ENCODE measurements around the gene CACNA1D.

- TF ChIP-seq GATA2 (IDR thresholded peaks at IDR 0.05; ENCODE audit: low read depth, low read length) (no peak), GATA3 (IDR thresholded peaks at IDR 0.05; ENCODE audit: low read depth, low read length) (no peak)
Measured at GRCh38 chr3:53801319-53801718, 306.9 kb downstream of the CACNA1D start.

Data from SH-SY5Y (cell line).